IPS-18a (cell line): ENCODE data around the gene MYOCD.

Experiments
- H3K27ac ChIP-seq: one replicate; pipeline ENCODE4 v1.5.1; 2013; ENCODE audit warnings: low read length
- H3K27me3 ChIP-seq: one replicate; pipeline ENCODE4 v1.6.1; 2013; ENCODE audit warnings: mild to moderate bottlenecking, low read length; ENCODE audit not compliant: control insufficient read depth, insufficient read depth
- H3K36me3 ChIP-seq: one replicate; pipeline ENCODE4 v1.6.1; 2013; ENCODE audit warnings: low read depth, low read length; ENCODE audit not compliant: control insufficient read depth
- H3K4me1 ChIP-seq: one replicate; pipeline ENCODE4 v1.6.1; 2013; ENCODE audit warnings: low read depth, low read length; ENCODE audit not compliant: control insufficient read depth
- H3K4me3 ChIP-seq: one replicate; pipeline ENCODE4 v1.5.1; 2013; ENCODE audit warnings: low read length
- H3K9ac ChIP-seq: one replicate; pipeline ENCODE4 v1.6.1; 2013; ENCODE audit warnings: mild to moderate bottlenecking, low read length, moderate library complexity
- H3K9me3 ChIP-seq: one replicate; pipeline ENCODE4 v1.6.1; 2013; ENCODE audit warnings: low read depth, low read length; ENCODE audit not compliant: control insufficient read depth

Gene MYOCD

DNA sequence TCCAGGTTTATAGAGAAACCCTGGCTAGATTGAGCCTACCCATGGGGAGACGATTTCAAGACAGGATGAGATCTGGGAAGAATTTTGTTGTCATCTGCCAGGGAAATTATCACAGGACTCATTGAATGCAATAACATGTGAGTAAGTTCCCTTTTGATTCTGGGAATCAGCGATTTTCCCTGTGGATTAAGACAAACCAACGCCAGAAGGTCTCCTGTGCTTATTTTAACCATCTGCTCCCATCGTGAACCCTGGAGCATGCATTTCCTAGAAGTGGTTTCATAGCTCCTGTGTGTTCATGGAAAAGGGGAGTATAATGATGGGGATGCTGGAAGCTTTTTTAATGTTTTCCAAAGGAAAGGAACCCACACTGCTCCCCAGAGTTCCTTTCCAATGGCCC is 102.6 kb downstream of the MYOCD start:
- H3K9ac ChIP-seq, result no peak overlapping the region
- H3K27me3 ChIP-seq, result no peaks in the 10 kb centered on the region
- no peaks in the 10 kb centered on the region for H3K9me3 ChIP-seq
- no peaks in the 10 kb centered on the region for H3K4me1 ChIP-seq
- no peaks in the 10 kb centered on the region for H3K36me3 ChIP-seq
- H3K4me3 ChIP-seq, result no peak overlapping the region
- H3K27ac ChIP-seq, result no peak overlapping the region

DNA sequence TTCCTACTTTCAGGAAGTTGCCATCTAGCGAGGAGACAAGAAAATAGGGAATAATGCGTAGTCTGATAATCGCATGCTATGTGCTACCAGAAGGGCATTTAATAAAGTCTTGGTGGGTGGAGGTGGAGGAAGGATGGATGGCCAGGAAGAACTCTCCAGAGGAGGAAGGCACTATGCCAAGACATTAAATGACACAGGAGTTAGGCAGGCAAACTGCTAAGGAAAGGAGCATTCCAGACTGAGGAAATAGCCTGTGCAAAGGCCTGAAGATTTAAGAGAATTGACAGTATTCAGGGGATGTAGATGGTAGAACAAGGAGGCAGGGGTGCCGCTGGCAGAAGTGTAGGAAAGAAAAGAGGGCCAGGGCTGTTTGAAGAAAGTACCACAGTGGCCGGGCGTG is 104.3 kb downstream of the MYOCD start:
- no peaks in the 10 kb centered on the region for H3K4me1 ChIP-seq

DNA sequence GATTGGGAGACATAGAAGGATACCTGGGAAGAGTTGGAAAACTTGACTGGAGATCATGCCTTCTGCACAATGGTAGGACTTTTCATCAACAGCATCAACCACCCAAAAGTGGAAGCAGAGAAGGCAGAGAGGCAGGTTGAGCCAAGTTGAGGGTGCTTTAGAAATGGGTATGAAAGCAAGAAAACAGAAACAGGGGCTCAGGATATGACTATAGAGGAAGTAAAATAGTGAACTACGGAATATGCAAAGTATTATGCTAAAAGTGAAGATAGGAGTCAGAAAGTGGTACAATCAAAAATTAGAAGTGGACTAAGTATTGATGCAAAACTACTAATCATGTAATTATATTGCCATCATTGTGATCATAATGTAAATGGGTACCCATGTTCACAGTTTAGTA is 107.5 kb downstream of the MYOCD start:
- H3K9ac ChIP-seq, result no peak overlapping the region

More for the DNA sequence above, 104.3 kb downstream of the MYOCD start:
- Histone ChIP-seq H3K9ac (no peak overlapping the region), H3K27me3 (no peaks in the 10 kb centered on the region), H3K27ac (no peak overlapping the region), H3K9me3 (no peaks in the 10 kb centered on the region), H3K4me3 (no peak overlapping the region), H3K36me3 (no peaks in the 10 kb centered on the region)

DNA sequence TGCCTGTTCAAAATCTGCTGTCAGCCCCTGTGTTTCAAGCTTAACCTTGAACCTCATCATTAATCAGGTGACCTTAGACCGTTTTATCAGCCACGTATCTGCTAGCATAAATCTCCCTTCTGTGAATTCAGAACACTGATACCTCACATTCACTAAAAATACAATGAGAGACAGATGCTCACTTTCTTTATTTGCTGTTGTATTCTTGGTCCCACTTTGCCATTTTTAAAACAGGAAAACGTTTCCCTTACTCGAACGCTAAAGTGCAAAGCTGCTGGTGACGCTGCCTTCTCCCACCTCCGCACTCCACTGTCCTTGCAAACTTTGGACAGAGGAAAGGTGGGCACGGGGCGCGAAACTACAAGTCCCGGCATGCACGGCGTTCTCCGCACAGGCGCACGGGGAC is 123.4 kb downstream of the MYOCD start:
- Histone ChIP-seq H3K9me3 (no peaks in the 10 kb centered on the region), H3K36me3 (no peaks in the 10 kb centered on the region), H3K27me3 (peaks cover 8% of the 10 kb centered on the region), H3K4me3 (peak overlapping the region; percentile 58), H3K9ac (peak overlapping the region; percentile 15), H3K27ac (no peak overlapping the region), H3K4me1 (peaks cover 8% of the 10 kb centered on the region)

More for the DNA sequence above, 107.5 kb downstream of the MYOCD start:
- H3K4me1 ChIP-seq, result no peaks in the 10 kb centered on the region
- H3K27me3 ChIP-seq, result no peaks in the 10 kb centered on the region
- H3K4me3 ChIP-seq, result no peak overlapping the region
- no peaks in the 10 kb centered on the region for H3K36me3 ChIP-seq
- no peaks in the 10 kb centered on the region for H3K9me3 ChIP-seq
- H3K27ac ChIP-seq, result no peak overlapping the region

DNA sequence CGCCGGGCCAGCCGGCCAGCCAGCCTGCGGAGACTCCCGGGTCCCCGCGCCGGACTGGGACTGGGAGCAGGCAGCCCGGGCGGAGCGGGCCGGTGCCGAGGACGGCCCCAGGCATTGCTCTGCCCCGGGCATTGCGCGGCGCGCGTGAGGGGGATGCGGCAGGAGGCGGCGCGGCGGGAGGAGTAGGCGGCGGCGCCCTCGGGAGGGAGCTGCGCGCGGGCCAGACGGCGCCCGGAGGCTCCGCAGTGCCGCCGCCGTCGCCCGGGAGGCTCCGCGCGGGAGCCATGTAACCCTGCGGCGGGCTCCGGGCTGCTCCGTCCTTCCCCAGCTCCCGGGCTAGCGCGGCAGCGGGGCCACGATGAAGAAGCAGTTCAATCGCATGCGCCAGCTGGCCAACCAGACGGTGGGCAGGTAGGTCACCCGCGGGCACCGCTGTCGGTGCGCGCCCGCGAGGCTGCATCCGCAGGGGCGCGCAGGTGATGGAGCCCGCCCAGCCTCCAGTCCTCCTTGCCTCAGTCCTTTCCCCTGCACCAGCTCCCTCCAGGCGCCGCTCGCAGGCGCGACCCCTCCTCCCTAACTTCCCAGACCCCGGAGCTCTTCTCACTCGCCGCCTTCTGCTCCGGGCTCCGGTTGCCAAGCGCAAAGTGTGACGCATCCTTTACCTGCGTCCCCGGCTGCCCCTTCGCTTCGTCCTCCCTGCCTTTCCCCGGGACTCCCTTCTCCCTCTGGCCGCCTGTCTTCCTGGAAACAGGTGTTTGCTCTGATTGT is 124.0 kb downstream of the MYOCD start, which contains the start of gene ARHGAP44:
Gene ARHGAP44 (plus strand): TSS at position 18 of the 768 bp plus-strand sequence. CDS start 341 bp downstream, at position 359.
- Histone ChIP-seq H3K4me3 (peak within 1 kb of the TSS; percentile 58), H3K36me3 (no peaks in the 10 kb centered on the region), H3K27me3 (peaks cover 8% of the 10 kb centered on the region), H3K4me1 (peaks cover 8% of the 10 kb centered on the region), H3K9ac (peak within 1 kb of the TSS; percentile 15), H3K9me3 (no peaks in the 10 kb centered on the region), H3K27ac (no peak within 1 kb of the TSS)

DNA sequence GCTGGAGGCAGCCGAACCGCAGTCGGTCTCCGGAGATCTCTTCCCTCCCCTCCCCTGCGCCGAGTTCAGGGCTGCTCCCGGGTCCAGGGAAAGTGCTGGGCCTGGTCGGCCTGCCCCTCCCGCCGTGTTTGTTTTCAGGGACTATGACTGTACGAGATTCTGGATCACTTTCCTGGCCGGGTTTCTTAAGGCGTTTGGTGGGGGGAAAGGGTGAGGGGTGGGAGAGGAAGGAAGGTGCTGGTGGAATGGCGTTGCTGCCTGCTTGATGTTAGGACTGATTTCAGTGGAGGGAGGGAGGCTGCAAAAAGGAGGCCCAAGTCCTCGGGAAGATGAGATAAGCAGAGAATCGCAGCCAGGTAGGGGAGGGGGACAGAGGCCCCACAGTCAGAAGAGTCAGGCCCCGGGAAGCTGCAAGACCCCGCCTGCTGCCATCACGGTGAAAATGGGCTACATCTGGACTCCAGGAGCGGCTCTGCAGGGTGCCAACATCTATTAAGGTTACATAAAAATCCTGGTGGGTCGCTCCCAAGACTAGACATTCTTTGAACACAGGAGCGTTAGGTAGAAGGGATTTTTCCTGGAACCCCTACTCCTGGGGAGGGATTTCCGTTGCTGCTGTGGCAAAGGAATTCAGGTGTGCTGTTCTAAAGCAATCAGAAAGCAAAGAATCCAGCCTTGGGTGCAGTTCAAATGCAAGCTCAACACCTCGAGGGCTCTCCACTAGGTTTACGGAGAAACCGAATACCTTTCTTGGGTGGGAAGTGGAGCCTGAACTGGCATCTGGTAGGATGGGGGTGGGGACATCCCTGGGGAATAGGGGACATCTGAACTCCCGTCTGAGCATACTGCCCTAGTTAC is 124.8 kb downstream of the MYOCD start:
- peaks cover 8% of the 10 kb centered on the region for H3K4me1 ChIP-seq
- H3K9ac ChIP-seq, result peak overlapping the region; percentile 15
- H3K9me3 ChIP-seq, result no peaks in the 10 kb centered on the region
- H3K4me3 ChIP-seq, result peak overlapping the region; percentile 58
- no peak overlapping the region for H3K27ac ChIP-seq
- H3K36me3 ChIP-seq, result no peaks in the 10 kb centered on the region
- peaks cover 8% of the 10 kb centered on the region for H3K27me3 ChIP-seq

DNA sequence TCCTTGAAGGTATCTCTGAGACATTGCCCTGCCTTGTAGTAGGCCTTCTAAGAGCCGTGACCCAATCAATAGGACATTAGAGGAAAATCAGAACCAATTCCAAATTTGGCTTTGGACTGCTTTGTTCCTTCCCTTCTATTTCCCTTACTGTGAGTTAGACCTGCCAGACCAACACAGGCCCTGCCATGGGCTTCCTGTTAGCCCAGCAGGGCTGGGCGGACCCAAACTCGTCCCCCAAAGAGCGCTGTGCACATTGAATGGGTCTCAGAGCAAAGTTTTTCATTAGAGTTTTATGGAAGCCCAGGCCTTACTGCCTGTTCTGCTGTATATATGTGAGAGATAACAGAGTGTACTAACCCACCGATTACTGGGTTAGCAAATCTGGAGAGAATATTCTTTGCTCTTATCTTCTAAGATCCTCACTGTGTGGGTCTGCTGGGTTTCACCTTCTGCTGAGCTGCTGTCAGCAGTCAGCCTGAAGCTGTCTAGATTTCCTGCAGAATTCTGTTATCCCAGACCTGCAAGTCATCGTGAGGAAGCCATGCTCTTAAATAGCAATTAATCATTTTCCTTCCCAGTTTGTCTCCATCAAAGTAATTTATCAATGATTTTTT is 129.3 kb downstream of the MYOCD start:
- Histone ChIP-seq H3K4me3 (no peak overlapping the region), H3K27me3 (no peaks in the 10 kb centered on the region), H3K27ac (no peak overlapping the region), H3K9ac (no peak overlapping the region), H3K36me3 (no peaks in the 10 kb centered on the region), H3K4me1 (peaks cover 8% of the 10 kb centered on the region), H3K9me3 (no peaks in the 10 kb centered on the region)

DNA sequence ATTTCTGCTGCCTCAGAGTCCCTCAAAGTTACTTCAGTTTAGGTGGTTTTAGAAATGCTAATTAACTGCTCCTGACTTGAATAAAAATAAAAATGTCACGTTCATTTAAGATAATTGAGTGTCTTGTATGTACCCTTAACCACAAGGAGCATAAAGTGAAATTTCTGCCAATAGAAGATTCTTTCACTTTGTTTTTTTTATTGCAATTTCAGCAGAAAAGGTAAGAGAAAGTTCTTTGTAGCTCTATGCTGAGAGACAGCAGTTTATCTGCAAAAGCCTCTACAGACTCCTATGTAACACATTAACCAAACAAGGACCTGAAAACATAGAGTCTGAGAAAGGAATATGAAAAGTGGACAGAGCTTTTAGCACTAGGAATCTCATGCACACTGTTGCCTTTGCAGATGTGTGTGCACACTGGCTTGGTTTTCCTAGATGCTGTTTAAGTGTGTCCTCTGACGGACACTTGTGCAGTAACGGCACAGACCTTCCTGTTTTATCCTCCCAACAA is 135.2 kb downstream of the MYOCD start:
- Histone ChIP-seq H3K9me3 (no peaks in the 10 kb centered on the region), H3K9ac (no peak overlapping the region), H3K4me3 (no peak overlapping the region), H3K27ac (no peak overlapping the region), H3K4me1 (no peaks in the 10 kb centered on the region), H3K27me3 (no peaks in the 10 kb centered on the region), H3K36me3 (no peaks in the 10 kb centered on the region)

DNA sequence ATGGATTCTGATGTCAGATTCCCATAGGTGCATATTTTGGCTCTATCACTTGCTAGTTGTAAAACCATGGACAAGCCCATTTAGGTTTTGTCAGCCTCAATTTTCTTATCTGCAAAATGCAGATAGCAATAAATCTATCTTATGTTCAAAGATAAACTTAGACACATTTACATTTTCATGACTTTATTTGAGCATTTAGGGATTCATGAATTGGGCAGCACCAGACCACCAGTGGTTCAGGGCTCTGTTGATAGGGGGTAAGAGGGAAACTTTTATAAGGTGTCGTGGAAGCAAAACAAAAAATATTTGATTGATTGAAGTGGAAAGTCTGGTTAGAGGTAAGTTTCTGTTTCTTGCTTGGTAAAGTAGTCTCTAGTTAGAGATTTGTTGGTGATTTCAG is 140.9 kb downstream of the MYOCD start:
- Histone ChIP-seq H3K4me1 (no peaks in the 10 kb centered on the region), H3K4me3 (no peak overlapping the region), H3K27ac (no peak overlapping the region), H3K27me3 (no peaks in the 10 kb centered on the region), H3K36me3 (no peaks in the 10 kb centered on the region), H3K9me3 (peaks cover 7% of the 10 kb centered on the region), H3K9ac (no peak overlapping the region)

DNA sequence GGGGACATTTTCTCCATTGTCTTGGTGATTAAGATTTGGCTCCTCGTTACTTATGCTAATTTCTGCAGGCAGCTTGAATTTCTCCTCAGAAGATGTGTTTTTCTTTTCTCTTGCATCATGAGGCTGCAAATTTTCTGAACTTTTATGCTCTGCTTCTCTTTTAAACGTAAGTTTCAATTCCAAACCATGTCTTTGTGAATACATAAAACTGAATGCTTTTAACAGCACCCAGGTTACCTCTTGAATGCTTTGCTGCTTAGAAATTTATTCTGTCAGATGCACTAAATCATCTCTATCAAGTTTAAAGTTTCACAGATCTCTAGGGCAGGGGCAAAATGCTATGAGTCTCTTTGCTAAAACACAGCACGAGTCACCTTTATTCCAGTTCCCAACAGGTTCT is 143.0 kb downstream of the MYOCD start:
- Histone ChIP-seq H3K4me1 (no peaks in the 10 kb centered on the region), H3K9me3 (peaks cover 7% of the 10 kb centered on the region), H3K36me3 (no peaks in the 10 kb centered on the region), H3K4me3 (no peak overlapping the region), H3K9ac (no peak overlapping the region), H3K27ac (no peak overlapping the region), H3K27me3 (no peaks in the 10 kb centered on the region)

DNA sequence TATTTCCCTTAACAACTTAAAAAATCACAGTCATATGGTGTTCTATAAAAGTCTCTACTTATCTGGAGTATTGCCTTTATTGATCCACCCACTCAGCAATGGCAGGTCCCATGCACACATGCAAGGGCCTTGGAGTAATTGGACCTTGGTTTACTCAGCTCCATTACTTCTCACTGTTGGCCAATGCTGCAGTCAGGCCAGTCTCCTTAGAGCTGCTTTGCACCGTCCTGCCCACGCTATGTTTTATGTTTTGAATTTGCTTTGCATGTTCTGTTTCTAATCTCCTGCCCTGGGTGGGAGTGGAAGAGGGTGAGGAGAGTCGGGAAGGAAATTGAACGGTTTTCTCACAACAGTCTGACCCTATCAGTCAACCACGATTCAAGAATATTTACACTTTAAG is 147.2 kb downstream of the MYOCD start:
- Histone ChIP-seq H3K27ac (no peak overlapping the region), H3K9me3 (peaks cover 6% of the 10 kb centered on the region), H3K36me3 (no peaks in the 10 kb centered on the region), H3K4me1 (no peaks in the 10 kb centered on the region), H3K27me3 (no peaks in the 10 kb centered on the region), H3K9ac (no peak overlapping the region), H3K4me3 (no peak overlapping the region)
